HG03159 (cell line): Measurements from ENCODE around the gene SH3TC1.

ENCODE experiments used
- ATAC-seq: cut with Tn5 transposase; IDR thresholded peaks from one replicate; pipeline ENCODE4 v1.9.1; 2021; ENCODE audit warnings: mild to moderate bottlenecking, moderate library complexity; ENCODE audit not compliant: unreplicated experiment

The SH3TC1 gene

GRCh38 chr4:8198206-8198905, 734 bp upstream of the SH3TC1 start:
- ATAC-seq: peak; percentile 3

GRCh38 chr4:8199594-8200301, 658 bp downstream of the SH3TC1 start:
- ATAC-seq: no peak

- no peak for ATAC-seq
Measured at GRCh38 chr4:8200302-8200975, 1.3 kb downstream of the SH3TC1 start.

- no peak for ATAC-seq
Measured at GRCh38 chr4:8201321-8201781, 2.3 kb downstream of the SH3TC1 start.

- ATAC-seq: no peak
Measured at GRCh38 chr4:8202108-8203051, 3.3 kb downstream of the SH3TC1 start.

GRCh38 chr4:8203052-8203401, 3.9 kb downstream of the SH3TC1 start:
- ATAC-seq: no peak

GRCh38 chr4:8203817-8204216, 4.7 kb downstream of the SH3TC1 start:
- no peak for ATAC-seq

- no peak for ATAC-seq
Measured at GRCh38 chr4:8204576-8205227, 5.6 kb downstream of the SH3TC1 start.

GRCh38 chr4:8205241-8205707, 6.2 kb downstream of the SH3TC1 start:
- ATAC-seq: no peak

- ATAC-seq: no peak
Measured at GRCh38 chr4:8205749-8206611, 6.9 kb downstream of the SH3TC1 start.

GRCh38 chr4:8207314-8207713, 8.2 kb downstream of the SH3TC1 start:
- ATAC-seq: no peak

- ATAC-seq: no peak
Measured at GRCh38 chr4:8208565-8208964, 9.5 kb downstream of the SH3TC1 start.

- ATAC-seq: no peak
Measured at GRCh38 chr4:8209181-8209874, 10.2 kb downstream of the SH3TC1 start.

- ATAC-seq: no peak
Measured at GRCh38 chr4:8210010-8210409, 10.9 kb downstream of the SH3TC1 start.

GRCh38 chr4:8210616-8211015, 11.5 kb downstream of the SH3TC1 start:
- no peak for ATAC-seq

GRCh38 chr4:8211251-8211650, 12.2 kb downstream of the SH3TC1 start:
- ATAC-seq: no peak

- ATAC-seq: no peak
Measured at GRCh38 chr4:8211737-8212581, 12.9 kb downstream of the SH3TC1 start.

GRCh38 chr4:8212622-8213021, 13.5 kb downstream of the SH3TC1 start:
- ATAC-seq: no peak
